ENCODE measurements around the gene PRG2.

DNA sequence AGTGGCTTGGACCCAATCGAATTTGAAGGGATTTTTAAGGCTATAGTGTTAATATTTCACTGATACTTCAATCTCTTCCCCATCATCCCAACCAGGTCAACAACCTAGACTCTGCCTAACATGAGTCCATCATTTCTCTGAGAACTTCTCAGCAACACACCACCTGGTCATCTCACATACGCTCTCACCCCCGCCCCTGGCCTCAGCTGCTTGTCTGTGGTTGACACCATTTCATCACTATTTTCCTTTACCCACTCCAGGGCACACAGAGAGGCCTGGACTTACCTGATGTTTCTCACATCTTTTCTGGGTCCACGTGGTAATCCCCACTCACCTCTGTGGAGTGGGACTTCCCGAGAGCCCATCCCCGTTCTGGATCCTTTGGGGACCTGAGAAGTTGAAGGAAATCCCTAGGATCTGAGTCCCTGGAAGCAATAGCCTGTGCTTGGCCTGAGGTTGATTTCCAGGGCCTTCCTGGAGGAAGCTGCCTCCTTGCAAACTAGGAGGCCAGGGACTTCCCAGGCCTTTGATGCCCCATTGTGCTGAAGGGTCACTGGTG, 49.1 kb downstream of the PRG2 start:
- TF ChIP-seq CTCF (IDR thresholded peaks at IDR 0.05), result no peak
- no peak for TF ChIP-seq TCF7L2 (IDR thresholded peaks at IDR 0.05; ENCODE audit: low read depth, low read length)
- TF ChIP-seq POLR2AphosphoS5 (IDR thresholded peaks at IDR 0.05; ENCODE audit: low read depth, low read length), result no peak
- TF ChIP-seq REST (IDR thresholded peaks at IDR 0.05; ENCODE audit: insufficient read depth in 1 of 2, low read depth in 2 of 2, low read length in 1 of 2), result no peak

Measured in Panc1 (cell line).